Mononuclear cell (primary cell): ENCODE measurements around the gene MGAT4A. TPM values are rescaled to one million over a fixed set of nuclear protein-coding genes. Genes with fewer than 3 reads are reported as not detected.
A peak's percentile ranks its signal among the peaks of the same experiment; 100 is the strongest.
"Not testable (repeated sequence)": the region's sequence is repeated elsewhere in the genome, so short reads cannot be mapped to it uniquely, and the experiment has no call there.

Source experiments
- H3K27me3 ChIP-seq: 2 replicates; pipeline ENCODE4 v1.6.0; 2011; ENCODE audit warnings: low read length, control low read depth; ENCODE audit not compliant: insufficient read depth
- H3K4me1 ChIP-seq: 2 replicates; pipeline ENCODE4 v1.5.1; 2011; ENCODE audit warnings: mild to moderate bottlenecking, low read length, control low read depth; ENCODE audit not compliant: insufficient read depth
- H3K4me3 ChIP-seq: 2 replicates; pipeline ENCODE4 v1.5.1; 2011; ENCODE audit warnings: mild to moderate bottlenecking, low read length, moderate library complexity
- H3K9me3 ChIP-seq: 2 replicates; pipeline ENCODE4 v1.5.1; 2011; ENCODE audit warnings: low read depth, mild to moderate bottlenecking, control low read depth, low read length
- total RNA-seq: library from RNA; depleted of rRNA; stranded (reverse); fragments of >200 nt; gene quantifications from one replicate; pipeline ENCODE4 v1.2.3, GENCODE V29; 2012

MGAT4A gene
- total RNA-seq, 1 donor: 207 TPM

GRCh38 chr2:98607741-98608115 is 123.2 kb downstream of the MGAT4A start:
- Histone ChIP-seq H3K4me1 (peaks cover 37% of the 10 kb centered on the region), H3K27me3 (no peaks in the 10 kb centered on the region), H3K4me3 (peak overlapping the region; percentile 93), H3K9me3 (no peaks in the 10 kb centered on the region)

GRCh38 chr2:98607104-98607503 is 123.8 kb downstream of the MGAT4A start:
- H3K4me1 ChIP-seq: peaks cover 37% of the 10 kb centered on the region
- no peaks in the 10 kb centered on the region for H3K27me3 ChIP-seq
- H3K9me3 ChIP-seq: no peaks in the 10 kb centered on the region
- peak overlapping the region; percentile 93 for H3K4me3 ChIP-seq

GRCh38 chr2:98606431-98606830 is 124.5 kb downstream of the MGAT4A start:
- H3K4me1 ChIP-seq: peaks cover 37% of the 10 kb centered on the region
- H3K4me3 ChIP-seq: no peak overlapping the region
- H3K9me3 ChIP-seq: no peaks in the 10 kb centered on the region
- no peaks in the 10 kb centered on the region for H3K27me3 ChIP-seq

DNA sequence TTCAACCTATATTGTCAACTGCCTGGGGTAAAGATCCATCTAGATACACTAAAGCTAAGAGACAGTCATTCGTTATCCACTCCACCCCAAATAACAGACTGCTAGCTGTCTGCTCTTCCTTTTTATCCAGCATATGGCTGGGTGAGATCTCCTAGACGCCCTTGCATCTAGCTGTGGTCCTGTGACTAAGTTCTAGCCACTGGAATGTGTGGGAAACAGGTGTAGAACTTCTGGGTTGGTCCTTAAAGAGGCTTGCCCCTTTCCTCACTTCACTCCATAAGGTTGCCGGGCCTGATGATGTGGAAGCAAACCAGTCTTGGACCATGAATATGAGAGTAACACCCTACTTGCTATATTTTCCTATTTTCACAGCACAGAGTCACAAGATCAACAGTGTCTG is 125.9 kb downstream of the MGAT4A start:
- H3K27me3 ChIP-seq: no peaks in the 10 kb centered on the region
- peaks cover 28% of the 10 kb centered on the region for H3K4me1 ChIP-seq
- H3K9me3 ChIP-seq: no peaks in the 10 kb centered on the region
- H3K4me3 ChIP-seq: no peak overlapping the region

GRCh38 chr2:98604547-98604946 is 126.4 kb downstream of the MGAT4A start:
- H3K4me1 ChIP-seq: peaks cover 23% of the 10 kb centered on the region
- H3K9me3 ChIP-seq: no peaks in the 10 kb centered on the region

DNA sequence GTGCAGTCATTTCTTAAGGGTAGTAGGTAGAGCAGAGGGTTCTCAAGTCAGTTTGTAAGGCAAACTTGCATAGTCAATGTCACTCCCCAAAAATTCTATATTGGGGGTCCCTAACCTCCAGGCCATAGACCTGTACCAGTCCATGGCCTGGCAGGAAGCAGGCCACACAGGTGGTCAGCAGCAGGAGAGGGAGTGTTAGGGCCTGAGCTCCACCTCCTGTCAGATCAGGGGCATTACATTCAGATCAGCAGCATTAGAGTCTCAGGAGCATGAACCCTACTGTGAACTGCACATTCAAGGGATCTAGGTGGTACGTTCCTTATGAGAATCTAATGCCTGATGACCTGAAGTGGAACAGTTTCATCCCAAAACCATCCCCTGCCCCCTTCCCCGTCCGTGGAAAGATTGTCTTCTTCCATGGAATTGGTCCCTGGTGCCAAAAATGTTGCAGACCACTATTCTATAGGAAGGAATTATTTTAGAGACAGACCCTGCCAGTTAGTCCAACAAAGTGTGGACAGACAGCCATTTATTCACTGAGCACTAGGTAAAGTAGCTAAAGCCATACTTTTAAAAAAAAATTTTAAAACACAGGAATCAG is 129.3 kb downstream of the MGAT4A start:
- Histone ChIP-seq H3K27me3 (no peaks in the 10 kb centered on the region), H3K4me1 (peaks cover 4% of the 10 kb centered on the region), H3K9me3 (no peaks in the 10 kb centered on the region)

More at GRCh38 chr2:98604547-98604946, 126.4 kb downstream of the MGAT4A start:
- H3K4me3 ChIP-seq: no peak overlapping the region
- H3K27me3 ChIP-seq: no peaks in the 10 kb centered on the region

DNA sequence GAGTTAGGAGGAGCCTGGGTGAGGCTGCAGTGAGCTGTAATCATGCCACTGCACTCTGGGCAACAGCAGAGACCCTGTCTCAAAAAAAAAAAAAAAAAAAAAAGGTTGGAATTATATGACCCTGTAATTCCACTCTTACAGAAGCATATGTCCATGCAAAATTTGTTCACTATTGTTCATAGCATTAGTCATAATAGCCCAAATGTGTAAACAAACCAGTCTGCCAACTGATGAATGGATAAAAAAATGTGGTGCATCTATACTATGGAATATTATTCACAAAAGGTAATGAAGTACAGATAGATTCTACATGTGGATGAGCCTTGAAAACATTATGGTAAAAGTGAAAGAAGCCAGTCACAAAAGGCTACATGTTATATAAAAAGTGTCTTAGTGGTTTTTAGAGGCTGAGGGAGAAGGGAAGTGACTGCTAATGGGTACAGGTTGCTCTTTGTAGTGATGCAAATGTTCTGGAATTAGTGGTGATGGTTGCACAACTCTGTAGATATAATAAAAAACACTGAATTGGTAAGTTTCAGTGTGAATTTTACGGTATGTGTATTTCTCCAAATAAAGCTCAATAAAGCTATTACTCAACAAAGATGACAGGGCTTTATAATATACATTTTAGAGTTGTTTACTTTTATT is 132.0 kb downstream of the MGAT4A start:
- no peaks in the 10 kb centered on the region for H3K9me3 ChIP-seq
- no peaks in the 10 kb centered on the region for H3K27me3 ChIP-seq
- H3K4me1 ChIP-seq: no peaks in the 10 kb centered on the region
- no peak overlapping the region for H3K4me3 ChIP-seq

More for the DNA sequence above, 129.3 kb downstream of the MGAT4A start:
- no peak overlapping the region for H3K4me3 ChIP-seq

DNA sequence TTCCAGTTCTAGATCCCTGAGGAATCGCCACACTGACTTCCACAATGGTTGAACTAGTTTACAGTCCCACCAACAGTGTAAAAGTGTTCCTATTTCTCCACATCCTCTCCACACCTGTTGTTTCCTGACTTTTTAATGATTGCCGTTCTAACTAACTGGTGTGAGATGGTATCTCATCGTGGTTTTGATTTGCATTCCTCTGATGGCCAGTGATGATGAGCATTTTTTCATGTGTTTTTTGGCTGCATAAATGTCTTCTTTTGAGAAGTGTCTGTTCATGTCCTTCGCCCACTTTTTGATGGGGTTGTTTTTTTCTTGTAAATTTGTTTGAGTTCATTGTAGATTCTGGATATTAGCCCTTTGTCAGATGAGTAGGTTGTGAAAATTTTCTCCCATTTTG is 136.3 kb downstream of the MGAT4A start:
- H3K4me1 ChIP-seq, H3K27me3 ChIP-seq, H3K9me3 ChIP-seq, H3K4me3 ChIP-seq: not testable (repeated sequence)

DNA sequence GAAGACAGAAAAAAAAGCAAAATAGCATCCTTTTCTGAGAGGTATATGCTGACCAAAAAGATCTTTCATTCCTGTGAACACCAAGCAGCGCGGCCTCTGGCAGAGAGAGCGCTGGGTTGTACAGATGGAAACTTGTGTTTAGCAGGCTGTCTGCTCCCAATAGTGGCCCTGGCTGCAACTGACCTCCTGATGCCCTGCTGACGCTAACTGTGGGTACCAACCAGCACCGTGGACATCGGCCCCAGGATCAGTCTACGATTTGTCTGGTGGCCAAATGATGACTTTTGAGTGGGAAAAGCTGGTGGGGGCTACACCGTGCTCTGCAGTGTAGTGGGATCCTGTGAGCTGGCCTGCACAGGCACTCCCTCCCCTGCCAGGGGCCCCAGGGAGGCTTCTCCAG is 138.4 kb downstream of the MGAT4A start:
- Histone ChIP-seq H3K27me3 (no peaks in the 10 kb centered on the region), H3K4me1 (no peaks in the 10 kb centered on the region), H3K9me3 (no peaks in the 10 kb centered on the region), H3K4me3 (no peak overlapping the region)

DNA sequence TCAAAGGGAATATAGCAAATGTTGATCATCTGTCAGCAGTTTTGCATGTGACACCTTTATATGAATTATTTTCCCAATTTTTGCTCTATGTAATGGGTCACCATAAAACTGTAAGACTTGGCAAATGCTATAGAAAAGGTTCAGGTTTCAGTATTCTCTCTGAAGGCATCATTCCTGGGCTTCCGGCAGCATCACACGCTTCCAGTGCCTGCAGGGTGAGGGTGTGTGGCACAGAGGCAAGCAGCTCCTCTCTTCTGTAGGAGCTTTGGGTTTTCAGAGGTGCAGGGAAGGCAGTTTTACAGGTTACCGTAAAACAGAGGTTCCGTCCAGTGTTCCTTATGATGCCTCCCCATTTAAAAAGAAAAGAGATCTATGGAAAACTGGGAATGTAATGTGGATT is 141.4 kb downstream of the MGAT4A start:
- Histone ChIP-seq H3K9me3 (no peaks in the 10 kb centered on the region), H3K4me1 (no peaks in the 10 kb centered on the region), H3K27me3 (no peaks in the 10 kb centered on the region), H3K4me3 (no peak overlapping the region)

GRCh38 chr2:98588880-98589431 is 142.0 kb downstream of the MGAT4A start:
- Histone ChIP-seq H3K9me3 (no peaks in the 10 kb centered on the region), H3K4me1 (no peaks in the 10 kb centered on the region), H3K4me3 (no peak overlapping the region), H3K27me3 (no peaks in the 10 kb centered on the region)

GRCh38 chr2:98586551-98587140 is 144.3 kb downstream of the MGAT4A start:
- no peaks in the 10 kb centered on the region for H3K9me3 ChIP-seq
- H3K4me3 ChIP-seq: no peak overlapping the region
- H3K4me1 ChIP-seq: no peaks in the 10 kb centered on the region
- H3K27me3 ChIP-seq: no peaks in the 10 kb centered on the region

DNA sequence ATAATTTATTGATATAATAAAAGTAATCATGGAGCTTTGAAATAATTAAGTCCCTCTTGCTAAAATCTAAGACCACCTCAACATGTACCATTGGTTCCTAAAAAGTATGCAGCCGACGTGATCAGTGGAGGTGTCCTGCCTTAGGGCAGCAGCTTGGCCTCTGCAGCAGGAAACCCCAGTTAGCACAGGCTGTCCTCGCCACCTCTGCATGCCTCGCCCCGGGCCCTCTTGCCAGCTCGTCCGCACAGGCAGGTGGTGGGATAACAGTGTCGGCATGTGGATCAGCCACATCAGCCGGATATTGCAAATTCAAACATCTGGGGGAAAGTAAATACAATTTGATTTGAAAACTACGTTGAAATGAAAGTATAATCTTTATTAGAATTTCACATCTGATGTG is 145.5 kb downstream of the MGAT4A start:
- Histone ChIP-seq H3K4me1 (no peaks in the 10 kb centered on the region), H3K4me3 (no peak overlapping the region), H3K9me3 (no peaks in the 10 kb centered on the region), H3K27me3 (no peaks in the 10 kb centered on the region)

- Histone ChIP-seq H3K4me1 (no peaks in the 10 kb centered on the region), H3K27me3 (no peaks in the 10 kb centered on the region), H3K4me3 (no peak overlapping the region), H3K9me3 (no peaks in the 10 kb centered on the region)
These were observed 146.9 kb downstream of the MGAT4A start for GRCh38 chr2:98583816-98584618.

- no peaks in the 10 kb centered on the region for H3K27me3 ChIP-seq
These were observed 147.7 kb downstream of the MGAT4A start for GRCh38 chr2:98583276-98583675.

More at GRCh38 chr2:98583276-98583675, 147.7 kb downstream of the MGAT4A start:
- no peak overlapping the region for H3K4me3 ChIP-seq
- no peaks in the 10 kb centered on the region for H3K4me1 ChIP-seq
- H3K9me3 ChIP-seq: no peaks in the 10 kb centered on the region
